B cell (primary cell): Measurements from ENCODE around the gene SUGP1. TPM values are rescaled to one million over a fixed set of nuclear protein-coding genes. Genes with fewer than 3 reads are reported as not detected.

Experiments used
- ATAC-seq: fragments of 200-7000 bp; cut with Tn5 transposase; one replicate; pipeline ENCODE4 v1.10.0; 2021; ENCODE audit warnings: low read depth, mild to moderate bottlenecking, moderate number of reproducible peaks, moderate library complexity
- CTCF ChIA-PET: fragments of 350-600 bp; sonication (Branson Sonifier 250); formaldehyde crosslinking; loops from one replicate; lab custom pipeline; 2021; ENCODE audit warnings: antibody characterized with exemption, inconsistent platforms; lab: Charles Lee
- POLR2A ChIA-PET: fragments of 350-600 bp; sonication (Branson Sonifier 250); formaldehyde crosslinking; loops from one replicate; lab custom pipeline; 2021; ENCODE audit warnings: antibody characterized with exemption; lab: Charles Lee
- DNase-seq: peaks from one replicate; pipeline ENCODE4 v3.0.0; 2013
- H2AFZ ChIP-seq: 2 replicates; pipeline ENCODE4 v1.6.1; 2012; ENCODE audit warnings: mild to moderate bottlenecking, low read depth, low read length; ENCODE audit not compliant: insufficient read depth, poor library complexity, severe bottlenecking
- H3K27ac ChIP-seq, 2 donors: 1 replicate in 1 of 2; 2 replicates in 1 of 2; pipeline ENCODE4 v1.5.1; 2012 to 2013; ENCODE audit warnings: low read length in 2 of 2, mild to moderate bottlenecking in 2 of 2, moderate library complexity in 1 of 2
- H3K27me3 ChIP-seq, 4 experiments: fragments of 200-600 bp in 1 of 4; sonication (generic) in 1 of 4; replicated peaks in 1 of 4; 1 replicate in 2 of 4; 2 replicates in 2 of 4; pipeline versions ENCODE4 v1.6.1 to v1.7.0; 2013 to 2016; ENCODE audit warnings: low read length in 3 of 4, mild to moderate bottlenecking in 2 of 4, mixed read lengths in 1 of 4, moderate library complexity in 1 of 4; ENCODE audit not compliant: insufficient read depth in 4 of 4, control insufficient read depth in 3 of 4; ENCODE audit errors: control extremely low read depth in 1 of 4
- H3K36me3 ChIP-seq, 2 experiments: replicated peaks in 1 of 2; 1 replicate in 1 of 2; 2 replicates in 1 of 2; pipeline versions ENCODE4 v1.6.1 to v1.7.1; 2013; ENCODE audit warnings: low read length in 1 of 2; ENCODE audit not compliant: insufficient read depth in 2 of 2, control insufficient read depth in 1 of 2; ENCODE audit errors: control extremely low read depth in 1 of 2, extremely low read depth in 1 of 2
- H3K4me1 ChIP-seq, 2 donors: fragments of 200-600 bp in 1 of 2; sonication (generic) in 1 of 2; 1 replicate in 1 of 2; 2 replicates in 1 of 2; pipeline versions ENCODE4 v1.5.1 to v1.6.1; 2013 to 2017; ENCODE audit warnings: low read length in 2 of 2; ENCODE audit not compliant: control insufficient read depth in 2 of 2, insufficient read depth in 2 of 2
- H3K4me2 ChIP-seq: replicated peaks from 2 replicates; pipeline ENCODE3; 2012; ENCODE audit warnings: mild to moderate bottlenecking, low read depth, low read length; ENCODE audit not compliant: poor library complexity, severe bottlenecking
- H3K4me3 ChIP-seq, 5 experiments: fragments of 200-600 bp in 1 of 5; sonication (generic) in 1 of 5; 1 replicate in 3 of 5; 2 replicates in 2 of 5; pipeline versions ENCODE4 v1.5.1 to v1.7.0; 2011 to 2016; ENCODE audit warnings: low read length in 4 of 5, mild to moderate bottlenecking in 4 of 5, low read depth in 2 of 5, control low read depth in 1 of 5, moderate library complexity in 1 of 5; ENCODE audit not compliant: insufficient read depth in 1 of 5; ENCODE audit errors: control extremely low read depth in 1 of 5, extremely low read depth in 1 of 5
- H3K79me2 ChIP-seq: fragments of 200-600 bp; sonication (generic); one replicate; pipeline ENCODE4 v1.6.0; 2016; ENCODE audit warnings: low read length; ENCODE audit not compliant: control insufficient read depth, insufficient read depth
- H3K9ac ChIP-seq: fragments of 200-600 bp; sonication (generic); 2 replicates; pipeline ENCODE4 v1.6.1; 2017; ENCODE audit warnings: mild to moderate bottlenecking, low read length, moderate library complexity
- H3K9me3 ChIP-seq, 3 donors: one replicate each; pipeline versions ENCODE4 v1.6.1 to v1.7.1; 2013; ENCODE audit warnings: low read length in 2 of 3; ENCODE audit not compliant: control insufficient read depth in 2 of 3, insufficient read depth in 1 of 3; ENCODE audit errors: control extremely low read depth in 1 of 3
- H4K20me1 ChIP-seq: 2 replicates; pipeline ENCODE4 v1.6.0; 2012; ENCODE audit warnings: mild to moderate bottlenecking, low read length; ENCODE audit not compliant: insufficient read depth, control insufficient read depth, poor library complexity, severe bottlenecking
- H3K27ac Mint-ChIP-seq: one replicate; pipeline ENCODE4 v1.8.0; 2021; ENCODE audit warnings: mixed read lengths
- H3K27me3 Mint-ChIP-seq: one replicate; pipeline ENCODE4 v1.8.0; 2021; ENCODE audit warnings: mixed read lengths
- H3K4me1 Mint-ChIP-seq: one replicate; pipeline ENCODE4 v1.8.0; 2021; ENCODE audit warnings: mixed read lengths
- H3K4me3 Mint-ChIP-seq: one replicate; pipeline ENCODE4 v1.8.0; 2021; ENCODE audit warnings: mixed read lengths
- H3K9me3 Mint-ChIP-seq: one replicate; pipeline ENCODE4 v1.8.0; 2022; ENCODE audit warnings: mixed read lengths; ENCODE audit not compliant: insufficient read depth
- CTCF ChIP-seq: fragments of 200-600 bp; IDR thresholded peaks from one replicate; pipeline ENCODE4 v1.8.0; 2022; ENCODE audit warnings: antibody characterized with exemption, mild to moderate bottlenecking
- EZH2 ChIP-seq: IDR thresholded peaks from 2 replicates; pipeline ENCODE4 v1.6.1; 2012; ENCODE audit warnings: borderline replicate concordance, low read depth, mild to moderate bottlenecking, moderate library complexity, low read length; ENCODE audit not compliant: insufficient read depth, poor library complexity, severe bottlenecking
- WGBS: methylation state at CpG from one replicate; pipeline ENCODE4 v1.1.5; 2013; ENCODE audit warnings: missing lambda C conversion rate; ENCODE audit not compliant: insufficient coverage; 5-methylcytosine and 5-hydroxymethylcytosine counted together
- intact Hi-C: fragments of 100-400 bp; cut with micrococcal nuclease; formaldehyde crosslinking; loops from one replicate; pipeline ENCODE4 v1.10.0; 2022
- polyA plus RNA-seq: library from polyadenylated mRNA; depleted of rRNA; stranded (reverse); fragments of >200 nt; gene quantifications from 2 replicates; pipeline ENCODE4 v1.2.3, GENCODE V29; 2012
- total RNA-seq, 2 donors: library from RNA; stranded (reverse); fragments of 120-200 nt in 1 of 2; gene quantifications; 1 replicate in 1 of 2; 2 replicates in 1 of 2; pipeline versions ENCODE4 v1.2.3 to v1.2.4, GENCODE V29; 2013 to 2022

Gene SUGP1
- total and polyA plus RNA-seq, 2 donors (not counting 1 experiment from before 2014, with no cell fraction given) = 61.3 to 86.9 TPM

- H3K36me3 ChIP-seq = no peaks in the 10 kb centered on the region
- ATAC-seq (no peak), DNase-seq (no peak)
- H3K4me2 ChIP-seq = peak overlapping the region; percentile 72
- peaks cover 0 to 17% (median 4%) of the 10 kb centered on the region in 3 donors for H3K9me3 ChIP-seq
- H3K27me3 ChIP-seq = peaks cover 0 to 37% (median 13%) of the 10 kb centered on the region in 4 experiments
- no peak overlapping the region for H3K4me3 ChIP-seq
- H3K9ac ChIP-seq = no peak overlapping the region
- ChIA-PET CTCF (no interaction called here), POLR2A (interaction anchor here (0.7 kb wide), 1 partner anchor 185 kb away, joined by 6 read pairs; no protein-coding TSS in a partner anchor)
- H3K4me1 Mint-ChIP-seq = peaks cover 20% of the 10 kb centered on the region
- H3K79me2 ChIP-seq = no peaks in the 10 kb centered on the region
- peak overlapping the region; percentile 38 for H2AFZ ChIP-seq
- WGBS = 19% methylated on average over 31 of the region's 31 CpGs
- TF ChIP-seq CTCF (no peak), EZH2 (no peak)
- peak overlapping the region; percentile 38 for H3K27ac Mint-ChIP-seq
- H3K27me3 Mint-ChIP-seq = peaks cover 35% of the 10 kb centered on the region
- no peak overlapping the region for H3K27ac ChIP-seq
- intact Hi-C loops = no loop called here
- no peaks in the 10 kb centered on the region for H4K20me1 ChIP-seq
- peak overlapping the region; percentile 70 for H3K4me3 Mint-ChIP-seq
- no peaks in the 10 kb centered on the region for H3K9me3 Mint-ChIP-seq
- peaks cover 9 to 19% of the 10 kb centered on the region in 2 donors for H3K4me1 ChIP-seq
Observed at GRCh38 chr19:19262190-19263057, 57.9 kb downstream of the SUGP1 start.
